CD4-positive, alpha-beta T cell treated with Interleukin-1 beta for 1 hour (primary cell): Measurements from ENCODE around the gene DCTN3.

ENCODE experiments used
- DNase-seq, 2 donors: peaks; one replicate each; pipeline ENCODE4 v3.0.0-alpha.2; 2020 to 2022

Gene DCTN3

DNA sequence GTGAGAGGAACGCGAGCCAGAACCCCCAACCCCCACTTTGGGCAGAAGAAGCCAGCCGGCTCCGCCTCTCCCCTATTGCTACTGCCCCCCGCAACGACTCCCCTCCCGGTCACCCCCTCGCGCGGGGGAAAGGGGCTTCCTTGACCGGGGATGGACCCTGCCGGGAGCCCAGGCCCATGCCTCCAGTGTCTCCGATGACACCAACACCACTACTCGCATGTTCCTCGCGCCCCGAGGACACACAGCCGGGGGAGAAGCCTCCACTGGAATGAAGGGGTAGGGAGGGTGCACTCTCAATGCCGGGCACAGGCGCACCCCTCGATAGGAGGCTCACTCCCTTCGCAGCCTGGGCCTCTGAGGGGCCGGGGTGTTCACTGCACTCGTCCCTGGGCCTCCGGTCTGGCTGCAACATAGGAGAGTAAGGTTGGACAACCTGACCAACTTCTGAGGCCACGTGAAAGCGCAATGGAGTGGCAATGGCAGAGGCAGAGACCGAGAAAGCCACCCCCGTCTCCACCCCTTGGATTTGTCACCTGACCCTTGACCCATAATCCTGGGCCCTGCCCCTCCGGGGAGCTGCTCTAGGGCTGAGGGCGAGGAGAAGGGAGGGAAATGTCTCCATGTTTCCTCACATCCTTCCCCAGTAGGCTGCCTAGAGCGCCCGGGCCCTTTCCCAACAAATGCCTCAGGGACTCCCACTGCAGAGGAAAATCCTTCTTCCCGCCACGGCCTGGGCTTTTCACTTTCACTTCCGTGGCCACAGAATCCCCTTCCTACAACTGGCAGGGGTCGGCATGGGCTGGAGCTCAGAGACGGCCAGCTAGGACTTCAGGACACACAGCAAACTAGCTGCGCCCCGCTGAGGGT is 29.7 kb downstream of the DCTN3 start:
- no peak for DNase-seq

GRCh38 chr9:34589636-34590380 is 30.5 kb downstream of the DCTN3 start, which contains the start of gene CNTFR:
Gene CNTFR (minus strand): TSS chr9:34589724. CDS start chr9:34568981, 20,743 bp downstream.
- no peak for DNase-seq

DNA sequence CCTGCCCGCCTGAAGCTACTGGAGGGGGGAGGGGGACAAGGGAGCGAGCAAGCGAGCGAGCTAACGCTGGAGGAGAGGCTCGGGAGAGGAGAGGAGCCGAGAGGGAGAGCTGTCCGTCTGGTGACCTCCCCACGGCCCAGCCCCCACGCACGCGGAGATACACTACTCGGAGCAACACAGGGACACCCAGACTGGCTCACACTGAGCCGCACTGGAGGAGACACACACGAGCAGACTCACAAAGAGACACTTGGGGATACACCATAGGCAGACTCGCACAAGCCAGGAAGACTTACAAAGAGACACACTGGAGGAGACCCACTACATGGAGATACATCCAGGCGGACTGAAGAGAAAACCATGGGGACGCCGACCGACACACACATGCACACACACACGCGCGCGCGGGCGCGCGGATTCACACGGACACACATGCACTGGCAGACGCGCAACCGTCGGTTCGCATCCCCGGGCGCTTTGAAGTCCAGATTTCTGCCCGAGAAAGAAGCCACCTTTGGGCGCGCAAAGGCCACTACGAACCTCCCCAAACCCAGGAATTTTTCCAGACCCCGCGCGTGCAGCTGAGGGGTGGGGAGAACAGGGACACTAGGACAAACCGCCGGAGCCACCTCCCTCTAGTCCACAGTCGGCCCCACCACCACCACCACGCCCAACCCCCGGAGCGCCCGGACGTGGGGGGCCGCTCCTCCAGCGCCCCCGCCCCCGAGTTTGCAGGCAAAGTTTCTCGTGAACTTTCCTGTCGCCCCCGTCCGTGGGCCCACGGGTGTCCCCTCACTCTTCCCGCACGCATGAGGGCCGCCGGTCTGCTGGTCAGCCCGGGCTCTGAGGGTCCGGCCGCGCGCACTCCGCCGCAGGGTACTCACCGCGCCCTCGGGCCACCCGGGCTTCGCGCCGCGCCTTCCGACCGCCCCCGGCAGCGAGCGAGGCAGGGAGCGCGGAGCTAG is 31.3 kb downstream of the DCTN3 start:
- DNase-seq, result no peak

DNA sequence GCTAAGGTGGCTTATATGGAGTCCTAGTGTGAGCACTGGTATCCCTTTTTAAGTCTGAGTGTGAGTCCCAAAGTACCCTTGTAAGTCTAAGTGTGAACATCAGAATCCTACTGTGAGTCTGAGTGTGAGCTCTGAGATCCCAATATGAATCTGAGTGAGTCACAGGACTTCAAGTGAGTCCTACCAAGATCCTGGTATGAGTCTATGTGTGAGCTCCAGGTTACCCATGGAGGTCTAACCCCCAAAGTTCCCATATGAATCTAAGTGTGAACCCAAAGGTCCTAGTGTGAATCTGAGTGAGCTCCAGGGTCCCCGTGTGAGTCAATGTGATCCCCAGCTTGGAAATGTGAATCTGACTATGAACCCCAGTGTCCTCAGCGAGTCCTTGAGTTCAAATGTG is 33.0 kb downstream of the DCTN3 start:
- DNase-seq, result no peak

DNA sequence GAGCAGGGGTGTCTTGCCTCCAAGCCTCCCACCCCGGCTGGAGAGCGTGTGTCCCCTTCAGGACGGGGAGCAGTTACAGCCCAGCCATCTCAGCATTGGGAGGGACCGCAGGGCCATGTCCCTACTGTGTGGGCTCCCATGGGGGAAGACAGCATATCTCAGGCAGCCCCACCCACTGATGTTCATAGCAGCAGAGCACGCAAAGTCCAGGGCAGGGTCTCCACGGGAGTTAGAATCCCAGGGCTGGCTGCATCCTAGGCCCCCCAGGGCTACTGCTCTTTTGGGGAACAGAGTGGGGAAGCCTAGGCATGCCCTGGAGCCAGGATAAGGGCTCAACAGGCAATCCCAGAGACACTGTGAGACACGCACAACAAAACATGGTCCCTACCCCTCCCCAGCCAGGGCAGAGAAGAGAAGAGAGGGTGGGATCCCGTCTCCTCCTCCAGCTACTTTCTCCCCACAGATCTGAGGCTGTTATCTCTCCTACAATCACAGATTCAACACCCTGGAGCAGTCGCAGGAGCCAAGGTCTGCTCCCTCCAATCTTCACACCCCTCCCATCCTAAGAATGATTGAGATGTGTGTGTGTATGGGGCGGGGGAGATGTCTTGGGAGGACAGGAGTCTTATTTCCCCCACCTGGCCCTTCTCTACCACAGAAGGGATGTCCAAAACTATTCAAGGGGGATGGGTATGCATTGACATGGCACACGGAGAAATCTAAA is 34.2 kb downstream of the DCTN3 start:
- no peak for DNase-seq

DNA sequence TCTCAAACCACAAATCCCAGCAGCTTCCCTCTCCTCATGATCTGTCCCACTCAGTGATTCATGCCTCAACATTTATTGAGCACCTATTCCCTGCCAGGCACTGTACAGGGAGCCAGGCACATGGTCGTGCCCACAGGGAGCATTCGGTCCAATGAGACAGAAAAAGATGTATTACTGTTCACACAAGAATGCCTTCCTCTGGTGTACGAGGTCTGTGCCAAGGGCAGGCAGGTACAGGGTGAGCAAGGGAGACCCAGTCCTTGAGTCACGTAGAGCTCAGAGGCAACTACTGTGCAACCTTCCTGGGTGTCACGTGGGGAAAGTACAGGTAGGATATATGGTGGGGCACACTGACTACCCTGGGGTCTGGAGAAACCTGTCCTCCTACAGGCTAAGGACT is 35.3 kb downstream of the DCTN3 start:
- DNase-seq, result no peak

DNA sequence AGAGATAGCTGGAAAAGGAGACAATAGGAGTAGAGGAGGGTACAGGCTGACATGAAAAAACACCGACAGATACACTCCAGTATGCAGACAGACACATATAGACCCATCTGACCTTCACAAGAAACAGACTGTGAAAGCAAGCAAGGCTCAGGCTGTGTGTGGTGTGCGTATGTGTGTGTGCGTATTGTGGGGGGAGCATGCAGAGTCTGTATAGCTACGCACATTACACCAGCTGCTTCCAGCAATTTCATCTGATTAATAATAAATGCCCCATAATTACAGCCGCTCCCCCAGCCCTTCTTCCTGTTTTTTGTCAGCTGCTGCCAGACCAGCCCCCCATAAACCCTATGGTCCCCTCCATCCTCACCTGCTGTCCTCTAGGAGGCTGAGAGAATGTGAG is 37.5 kb downstream of the DCTN3 start:
- DNase-seq, result no peak

DNA sequence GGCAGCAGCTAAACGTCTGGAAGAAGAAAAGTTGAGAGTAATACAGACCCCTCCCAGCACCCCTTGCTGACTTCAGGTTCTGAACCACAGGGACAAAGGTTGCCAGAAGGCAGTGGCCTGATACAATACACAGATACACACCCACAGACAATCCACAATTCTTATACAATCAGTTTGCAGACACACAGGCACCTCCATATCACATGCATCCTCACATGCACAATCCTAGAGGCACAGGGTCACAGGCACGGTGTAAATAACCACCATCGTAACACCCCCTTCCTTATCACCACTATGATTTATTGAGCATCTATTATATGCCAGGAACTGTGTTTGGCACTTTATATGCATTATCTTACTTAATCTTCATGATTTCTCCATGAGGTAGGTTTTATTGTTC is 39.0 kb downstream of the DCTN3 start:
- DNase-seq, result no peak

DNA sequence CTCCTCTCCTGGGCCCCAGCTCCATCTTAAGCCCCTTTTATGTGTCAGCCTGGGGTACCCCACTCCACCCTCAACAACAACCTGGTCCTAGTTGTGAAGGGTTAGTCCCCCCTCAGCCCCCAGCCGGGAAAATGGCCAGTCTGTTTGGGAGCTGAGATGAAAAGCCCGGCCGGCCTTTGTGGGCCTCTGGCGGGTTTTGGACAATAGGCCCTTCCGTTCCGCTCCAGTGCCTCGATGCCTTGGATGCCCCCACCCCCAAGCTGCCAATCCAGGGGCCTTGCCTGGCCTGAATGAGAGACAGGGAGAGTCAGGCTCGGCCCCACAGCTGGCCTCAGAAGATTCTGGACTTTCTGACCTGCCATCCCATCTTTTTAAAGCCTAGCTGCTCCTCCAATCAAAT is 39.9 kb downstream of the DCTN3 start:
- DNase-seq, result no peak

DNA sequence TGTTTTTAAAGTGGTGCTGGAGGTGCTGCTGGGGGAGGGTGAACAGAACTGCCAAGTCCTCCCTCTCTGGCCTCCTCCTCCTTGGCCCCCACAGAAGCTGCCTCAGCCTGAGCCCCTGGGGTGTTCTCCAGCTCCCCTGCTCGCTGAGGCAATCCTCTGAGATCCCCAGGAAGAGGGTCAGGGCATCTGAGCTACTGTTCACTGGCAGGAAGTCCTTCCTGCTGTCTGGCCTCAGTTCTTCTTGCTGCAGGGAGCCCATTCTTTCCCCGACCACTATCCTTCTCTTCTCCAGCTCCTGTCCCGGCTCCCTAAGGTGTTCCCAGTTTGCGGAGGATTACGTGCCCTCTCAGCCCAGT is 40.5 kb downstream of the DCTN3 start:
- no peak for DNase-seq

DNA sequence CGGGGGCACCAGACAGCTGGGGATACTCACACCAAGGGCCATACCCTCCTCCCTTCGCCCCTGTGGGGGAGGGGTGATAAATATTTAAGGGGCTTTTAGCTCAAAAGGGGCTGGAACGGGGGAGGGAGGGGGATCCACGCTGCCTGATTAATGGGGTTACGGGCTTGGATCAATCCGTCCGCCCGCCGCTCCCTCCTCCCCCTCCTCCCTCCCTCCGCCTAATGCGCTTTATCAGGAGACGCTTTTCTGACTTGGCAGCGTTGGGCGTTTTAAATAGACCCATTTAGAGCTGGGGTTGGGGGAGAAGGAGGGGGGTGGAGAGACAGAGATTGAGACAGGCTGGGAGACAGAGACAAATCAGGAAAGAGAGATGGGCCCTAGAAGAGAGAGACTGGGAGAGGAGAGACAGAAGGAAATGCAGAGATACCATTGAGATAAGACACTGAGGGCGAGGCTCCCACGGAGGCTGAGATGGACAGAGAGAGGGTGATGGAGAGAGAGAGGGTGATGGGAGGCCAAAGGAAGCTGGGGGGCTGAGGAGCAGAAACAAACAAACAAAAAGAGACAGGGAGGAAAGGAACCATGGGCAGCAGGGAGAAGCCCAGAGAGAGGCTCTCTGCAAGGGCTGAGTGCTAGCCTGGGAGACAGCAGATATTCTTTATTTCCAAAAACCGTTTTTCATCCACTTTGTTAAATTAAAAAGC is 41.0 kb downstream of the DCTN3 start:
- DNase-seq, result no peak

- DNase-seq, result no peak
These were observed 41.8 kb downstream of the DCTN3 start for GRCh38 chr9:34578241-34579103.

DNA sequence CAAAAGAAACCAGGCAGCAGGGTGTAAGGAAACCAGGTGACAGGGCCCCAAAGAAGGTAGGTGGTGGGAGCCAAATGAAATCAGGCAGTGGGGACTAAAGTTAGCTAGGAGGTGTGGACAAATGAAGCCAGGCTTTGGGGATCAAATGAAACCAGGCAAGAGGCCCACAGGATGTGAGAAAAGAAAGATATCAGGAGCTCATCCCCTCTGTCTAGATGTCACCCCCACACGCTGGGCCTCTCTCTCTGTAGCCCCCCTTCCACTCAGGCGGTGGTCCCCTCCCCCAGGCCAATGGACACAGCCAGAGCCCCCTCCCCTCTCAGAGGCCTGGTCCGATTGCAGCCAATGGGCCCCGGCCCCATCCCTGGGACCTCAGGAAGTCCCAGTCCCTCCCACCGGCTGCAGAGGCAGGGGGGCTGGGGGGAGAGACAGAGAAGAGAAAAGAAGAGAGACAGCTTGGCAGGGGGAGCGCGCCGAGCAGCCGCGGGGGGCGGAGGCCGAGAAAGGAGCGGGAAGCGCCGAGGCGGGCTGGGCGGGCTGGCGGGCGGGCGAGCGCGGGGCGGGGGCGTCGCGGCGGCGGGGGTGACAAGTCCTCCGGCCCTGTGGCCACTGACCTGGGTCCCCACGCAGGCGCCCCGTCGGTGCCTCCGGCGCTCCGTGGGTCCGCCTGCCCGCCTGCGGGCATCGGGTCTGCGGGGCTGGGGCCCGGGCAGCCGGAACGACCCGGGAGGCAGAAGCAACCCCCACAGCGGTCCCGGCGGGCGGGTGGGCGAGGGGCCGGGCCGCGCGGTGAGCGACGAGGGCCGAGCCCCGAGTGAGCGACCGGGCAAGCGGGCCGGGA is 42.7 kb downstream of the DCTN3 start:
- no peak for DNase-seq

- DNase-seq, result no peak
These were observed 43.5 kb downstream of the DCTN3 start for GRCh38 chr9:34576597-34577399.

DNA sequence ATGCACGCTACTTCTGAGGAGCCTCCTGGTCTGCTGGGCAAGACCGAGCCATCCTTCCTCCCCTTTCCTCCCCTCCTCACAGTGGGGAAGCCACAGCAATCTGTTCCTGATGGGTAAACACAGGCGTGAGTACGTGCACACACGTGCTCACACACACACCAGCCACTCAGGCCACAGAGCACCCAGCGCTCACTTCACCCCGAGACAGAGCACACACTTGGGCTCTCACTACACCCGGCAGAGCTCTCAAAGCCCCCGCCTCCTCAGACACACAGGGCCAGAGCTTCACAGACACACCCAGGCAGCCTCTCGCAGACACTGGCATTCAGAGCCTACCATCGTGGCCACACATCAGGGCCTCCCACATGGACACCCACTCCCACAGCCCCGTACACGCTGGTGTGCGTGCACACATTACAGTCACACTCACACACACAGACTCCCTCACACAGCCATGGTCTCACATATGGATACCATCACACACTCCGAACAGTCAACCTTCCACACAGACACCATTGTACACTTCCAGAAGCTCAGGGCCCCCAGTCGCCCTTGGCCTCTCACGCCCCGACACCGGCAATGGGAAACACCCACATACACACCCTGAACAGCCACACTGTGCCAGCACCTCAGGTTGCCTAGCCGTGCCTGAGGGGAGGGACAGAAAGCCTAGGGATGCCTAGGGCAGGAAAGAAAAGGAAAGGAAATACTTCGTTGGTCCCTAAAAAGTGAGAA is 44.3 kb downstream of the DCTN3 start:
- DNase-seq, result no peak

- DNase-seq, result no peak
These were observed 45.1 kb downstream of the DCTN3 start for GRCh38 chr9:34575241-34575640.

- DNase-seq, result no peak
These were observed 45.7 kb downstream of the DCTN3 start for GRCh38 chr9:34574571-34574970.
